Right hindlimb (tissue), 1 donor: ENCODE data around the gene TAS2R13.

Experiments
- DNase-seq: peaks from one replicate; pipeline ENCODE4 v3.0.0-alpha.2; 2018

TAS2R13 gene

GRCh38 chr12:10863512-10864218 lies 45.7 kb downstream of the TAS2R13 start:
- DNase-seq, result no peak

GRCh38 chr12:10861366-10861765 lies 48.0 kb downstream of the TAS2R13 start:
- DNase-seq, result no peak
